LoVo (cell line): ENCODE results near the gene TSBP1.
"Not testable (repeated sequence)": the region's sequence is repeated elsewhere in the genome, so short reads cannot be mapped to it uniquely, and the experiment has no call there.

Source experiments
- DNase-seq: peaks from one replicate; pipeline ENCODE4 v3.0.0-alpha.2; 2016; ENCODE audit warnings: low spot score

Gene TSBP1

GRCh38 chr6:32375739-32376529 is 4.2 kb upstream of the TSBP1 start:
- no peak for DNase-seq

DNA sequence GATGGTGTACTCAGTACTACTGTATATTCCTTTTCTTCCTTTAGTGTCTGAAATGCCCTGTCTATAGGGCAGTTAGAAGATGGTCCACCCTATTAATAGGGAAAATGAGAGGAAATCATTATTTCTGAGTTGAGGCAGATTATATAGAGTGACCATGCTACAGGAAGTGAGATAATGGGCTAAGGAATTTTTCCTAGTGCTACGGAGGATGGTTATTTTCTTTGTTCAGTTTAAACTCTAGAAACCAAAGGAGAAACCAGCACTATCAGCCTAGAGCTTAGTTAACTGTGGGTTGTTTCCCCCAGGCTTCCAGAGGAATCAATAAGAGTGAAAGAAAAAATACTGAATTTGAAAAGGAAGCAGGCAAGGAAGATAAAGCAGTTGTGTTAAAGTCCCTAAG is 474 bp downstream of the TSBP1 start:
- no peak for DNase-seq

DNA sequence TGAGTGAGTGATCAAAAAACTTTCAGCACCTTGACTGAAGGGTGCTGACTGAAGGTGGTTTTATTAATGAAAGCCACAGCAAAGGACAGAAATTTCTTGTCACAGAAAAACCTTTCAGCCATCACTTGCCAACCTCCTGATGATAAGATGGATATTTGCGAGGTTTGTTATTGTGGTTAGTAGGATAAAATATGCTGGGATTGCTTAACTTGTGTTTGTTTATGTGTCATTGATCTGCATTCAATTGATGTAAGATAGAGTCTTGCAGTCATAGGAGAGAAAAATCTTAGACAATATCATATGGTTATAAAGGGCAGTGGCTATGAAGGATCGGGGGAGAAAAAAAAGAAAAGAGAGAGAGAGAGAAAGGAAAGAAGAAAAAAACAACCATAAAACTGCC is 1.2 kb downstream of the TSBP1 start:
- no peak for DNase-seq

GRCh38 chr6:32369660-32370059 is 2.0 kb downstream of the TSBP1 start:
- DNase-seq: no peak

DNA sequence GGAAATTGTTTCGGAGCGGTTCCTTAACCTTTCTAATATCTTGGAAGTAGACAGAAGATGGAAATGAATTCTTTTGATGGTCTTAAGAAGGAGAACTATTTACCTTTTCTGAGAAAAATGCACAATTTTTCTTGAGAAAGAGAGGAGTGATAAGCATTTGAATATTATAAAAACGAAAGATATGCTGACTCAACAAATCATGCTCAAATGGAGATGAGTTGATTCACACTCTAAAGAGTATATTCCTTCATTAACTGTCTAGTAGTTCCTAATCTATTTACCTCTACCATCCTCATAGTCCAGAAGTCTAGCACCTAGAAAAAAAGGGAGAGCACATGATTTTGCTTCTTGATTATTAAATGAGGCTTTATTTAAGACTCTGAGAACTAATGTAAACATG is 4.1 kb downstream of the TSBP1 start:
- DNase-seq: no peak

- DNase-seq: not testable (repeated sequence)
These were observed 12.5 kb downstream of the TSBP1 start for GRCh38 chr6:32359225-32359624.

DNA sequence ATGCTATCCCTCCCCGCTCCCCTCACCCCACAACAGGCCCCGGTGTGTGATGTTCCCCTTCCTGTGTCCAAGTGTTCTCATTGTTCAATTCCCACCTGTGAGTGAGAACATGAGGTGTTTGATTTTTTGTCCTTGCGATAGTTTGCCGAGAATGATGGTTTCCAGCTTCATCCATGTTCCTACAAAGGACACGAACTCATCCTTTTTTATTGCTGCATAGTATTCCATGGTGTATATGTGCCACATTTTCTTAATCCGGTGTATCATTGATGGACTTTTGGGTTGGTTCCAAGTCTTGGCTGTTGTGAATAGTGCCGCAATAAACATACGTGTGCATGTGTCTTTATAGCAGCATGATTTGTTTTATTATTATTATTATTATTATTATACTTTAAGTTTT is 13.2 kb downstream of the TSBP1 start:
- not testable (repeated sequence) for DNase-seq

DNA sequence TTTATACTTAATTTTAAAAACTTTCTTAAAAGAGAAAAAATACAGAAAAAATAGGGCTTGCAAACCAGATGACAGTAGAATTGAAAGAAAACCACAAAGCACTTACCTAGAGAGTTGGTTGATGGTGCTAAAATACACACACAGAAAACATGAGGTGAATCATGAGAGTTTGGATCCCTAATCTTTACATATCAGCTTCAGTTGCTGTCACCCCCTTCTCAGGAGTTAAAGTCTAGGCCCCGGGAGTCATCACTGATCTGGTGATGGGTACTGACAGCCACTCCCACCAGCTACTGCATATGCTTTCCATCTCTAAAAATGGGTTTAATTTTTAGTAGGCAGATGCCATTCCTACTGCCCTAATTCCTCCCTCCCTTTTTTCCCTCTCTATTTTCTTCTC is 16.7 kb downstream of the TSBP1 start:
- no peak for DNase-seq

- no peak for DNase-seq
These were observed 18.4 kb downstream of the TSBP1 start for GRCh38 chr6:32353348-32353747.

DNA sequence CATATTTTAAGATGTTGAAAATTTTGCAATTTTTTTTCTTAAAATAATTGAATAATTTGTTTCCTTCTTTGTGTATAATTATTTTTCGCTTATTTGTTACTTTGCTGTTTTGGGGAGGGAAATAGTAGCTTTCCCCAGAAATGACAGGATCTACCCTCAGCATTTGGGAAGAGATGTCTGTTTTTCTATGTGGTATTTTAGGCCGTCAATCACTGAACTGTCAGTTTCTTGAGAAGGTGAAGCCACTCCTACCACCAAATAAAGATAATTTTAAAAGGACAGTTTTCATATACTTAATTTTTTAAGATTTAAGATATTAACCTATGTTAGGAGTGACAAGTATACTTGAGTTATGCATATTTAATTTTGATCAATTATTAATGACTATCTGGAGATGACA is 31.5 kb downstream of the TSBP1 start:
- no peak for DNase-seq

- no peak for DNase-seq
These were observed 34.4 kb downstream of the TSBP1 start for GRCh38 chr6:32337186-32337805.

DNA sequence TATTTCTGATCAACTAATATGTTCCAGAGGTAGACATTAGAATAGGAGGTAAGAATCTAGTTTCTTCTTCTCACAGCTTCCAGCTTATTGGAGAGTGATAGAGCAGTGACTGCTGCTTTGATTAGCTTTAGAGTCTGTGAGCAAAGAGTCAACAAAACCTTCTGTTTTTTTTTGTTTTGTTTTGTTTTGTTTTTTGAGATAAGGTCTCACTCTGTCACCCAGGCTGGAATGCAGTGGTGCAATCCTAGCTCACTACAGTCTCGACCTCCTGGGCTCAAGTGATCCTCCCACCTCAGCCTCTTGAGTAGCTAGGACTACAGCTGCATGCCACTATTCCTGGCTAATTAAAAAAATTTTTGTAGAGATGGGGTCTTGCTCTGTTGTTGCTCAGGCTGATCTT is 39.3 kb downstream of the TSBP1 start:
- DNase-seq: no peak

DNA sequence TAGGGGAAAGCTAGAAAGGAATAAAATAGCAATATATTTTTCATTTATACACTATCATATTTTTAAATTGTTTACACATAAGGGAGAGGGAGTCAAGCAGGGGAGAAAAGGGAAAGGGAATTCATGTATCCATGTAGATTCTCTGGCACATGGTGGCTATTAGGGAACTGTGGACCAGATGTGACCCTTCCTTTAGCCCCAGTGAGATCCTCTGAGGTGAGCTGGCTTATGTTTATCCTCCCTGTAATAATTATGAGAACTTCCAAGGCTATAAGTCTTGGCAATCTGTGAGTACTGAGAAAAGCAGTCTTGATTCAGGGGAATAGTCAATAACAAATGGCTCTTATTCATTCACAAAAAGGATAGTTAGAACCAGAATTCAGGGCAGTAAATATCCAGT is 42.6 kb downstream of the TSBP1 start:
- no peak for DNase-seq

DNA sequence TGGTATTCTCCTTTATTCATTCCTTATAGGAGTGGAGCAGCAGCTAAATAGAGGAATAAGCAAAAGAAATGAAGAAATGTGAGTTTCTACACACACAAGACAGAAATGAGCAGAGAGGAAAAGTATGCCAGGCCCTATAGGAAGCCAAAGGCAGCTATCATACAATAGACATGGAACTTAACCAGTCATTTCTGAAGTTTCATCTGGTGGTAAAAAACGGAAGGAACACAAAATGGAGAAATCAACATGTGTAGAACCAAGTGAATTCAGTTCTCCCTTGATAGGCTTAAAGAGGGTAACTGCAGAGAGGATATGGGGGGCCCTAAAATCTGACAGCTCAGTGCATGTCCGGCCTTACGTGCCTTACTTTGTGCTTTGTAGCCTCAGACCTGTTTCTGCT is 44.6 kb downstream of the TSBP1 start:
- no peak for DNase-seq

DNA sequence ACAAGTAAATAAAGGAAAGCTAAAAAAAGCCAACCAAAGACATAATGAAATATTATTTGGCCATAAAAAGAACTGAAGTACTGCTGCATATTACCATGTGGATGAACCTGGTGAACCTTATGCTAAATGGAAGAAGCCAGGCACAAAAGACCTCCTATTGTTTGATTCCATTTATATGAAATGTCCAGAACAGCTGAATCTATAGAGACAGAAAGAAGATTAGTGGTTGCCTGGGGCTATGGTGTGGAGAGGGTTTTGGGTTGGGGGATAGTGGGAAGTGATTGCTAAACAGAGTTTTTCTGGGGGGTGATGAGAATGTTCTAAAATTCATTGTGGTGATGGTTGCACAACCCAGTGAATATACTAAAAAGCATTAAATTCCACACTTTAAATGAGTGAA is 53.2 kb downstream of the TSBP1 start:
- DNase-seq: no peak

DNA sequence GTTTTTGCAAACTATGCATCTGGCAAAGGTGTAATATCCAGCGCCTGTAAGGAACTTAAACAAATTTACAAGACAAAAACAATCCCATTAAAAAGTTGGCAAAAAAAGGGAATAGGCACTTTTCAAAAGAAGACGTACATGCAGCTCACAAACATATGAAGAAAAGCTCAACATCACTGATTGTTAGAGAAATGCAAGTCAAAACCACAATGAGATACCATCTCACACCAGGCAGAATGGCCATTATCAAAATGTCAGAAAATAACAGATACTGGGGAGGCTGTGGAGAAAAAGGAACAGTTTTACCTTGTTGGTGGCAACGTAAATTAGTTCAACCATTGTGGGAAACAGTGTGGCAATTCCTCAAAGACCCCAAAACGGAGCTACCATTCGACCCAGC is 54.2 kb downstream of the TSBP1 start:
- no peak for DNase-seq

GRCh38 chr6:32313964-32314363 is 57.7 kb downstream of the TSBP1 start:
- no peak for DNase-seq

- no peak for DNase-seq
These were observed 72.9 kb downstream of the TSBP1 start for GRCh38 chr6:32298632-32299336.

DNA sequence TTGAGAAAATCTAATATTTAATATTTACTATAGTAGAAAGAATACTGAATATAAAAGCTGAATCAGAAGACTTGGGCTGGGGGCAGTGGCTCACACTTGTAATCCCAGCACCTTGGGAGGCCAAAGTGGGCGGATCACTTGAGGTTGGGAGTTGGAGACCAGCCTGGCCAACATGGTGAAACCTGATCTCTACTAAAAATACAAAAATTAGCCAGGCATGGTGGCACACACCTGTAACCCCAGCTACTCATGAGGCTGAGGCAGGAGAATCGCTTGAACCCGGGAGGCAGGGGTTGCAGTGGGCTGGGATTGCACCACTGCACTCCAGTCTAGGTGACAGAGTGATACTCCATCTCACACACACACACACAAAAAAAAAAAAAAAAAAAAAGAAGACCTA is 76.7 kb downstream of the TSBP1 start:
- DNase-seq: not testable (repeated sequence)

DNA sequence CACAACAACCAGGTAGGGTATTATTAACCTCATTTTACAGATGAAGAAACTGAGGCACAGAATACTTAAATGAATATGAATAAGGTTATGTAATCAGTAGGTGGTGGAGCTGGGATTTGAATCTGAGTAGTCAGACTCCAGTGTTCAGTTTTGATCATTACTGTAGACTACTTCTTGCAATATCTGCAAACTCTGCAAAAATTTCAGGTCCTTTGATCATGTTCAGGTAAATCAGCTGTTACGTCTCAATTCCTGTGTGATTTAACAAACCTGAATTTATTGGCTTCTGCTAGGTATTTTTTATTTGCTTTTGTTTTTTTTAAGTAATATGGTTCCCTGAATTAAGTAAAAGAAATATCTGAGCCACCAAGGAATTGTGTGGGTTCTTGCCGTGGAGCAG is 77.1 kb downstream of the TSBP1 start:
- no peak for DNase-seq

DNA sequence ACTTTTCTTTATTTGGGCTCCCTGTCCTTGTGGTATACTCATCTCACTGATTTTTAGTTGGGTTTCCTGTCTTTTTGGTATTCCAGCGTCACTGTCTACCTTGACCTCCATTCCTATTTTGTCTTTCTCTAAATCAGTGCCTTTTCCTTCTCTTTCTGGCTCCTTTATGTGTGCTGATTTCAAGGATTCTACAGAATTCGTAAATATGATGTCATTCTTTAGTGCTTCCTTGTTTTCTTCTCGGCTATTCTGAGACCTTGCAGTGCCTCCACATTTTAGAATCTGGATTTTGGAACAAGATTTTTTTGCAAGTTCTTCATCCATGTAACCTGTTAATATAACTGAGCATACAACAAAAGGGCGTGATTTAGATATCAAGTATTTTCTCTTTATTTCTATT is 78.0 kb downstream of the TSBP1 start:
- no peak for DNase-seq

DNA sequence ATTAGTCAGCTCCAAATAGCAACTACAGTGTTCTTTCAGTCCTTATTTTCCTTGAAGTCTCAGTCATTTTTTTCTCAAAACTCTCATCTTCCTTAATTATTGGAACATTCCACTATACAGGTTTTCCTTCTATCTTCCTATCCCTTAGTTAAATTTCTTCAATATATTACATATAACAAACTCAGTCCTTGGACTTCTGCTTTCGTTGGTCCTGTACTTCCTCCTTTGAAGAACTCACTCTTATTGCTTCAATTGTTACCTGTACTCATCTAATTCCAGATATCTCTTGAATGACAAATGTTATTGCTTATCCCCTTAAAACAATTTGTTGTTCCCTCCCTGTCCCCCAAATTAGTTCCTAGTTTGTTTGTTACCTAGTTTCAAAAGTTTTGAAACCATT is 80.2 kb downstream of the TSBP1 start:
- DNase-seq: no peak

DNA sequence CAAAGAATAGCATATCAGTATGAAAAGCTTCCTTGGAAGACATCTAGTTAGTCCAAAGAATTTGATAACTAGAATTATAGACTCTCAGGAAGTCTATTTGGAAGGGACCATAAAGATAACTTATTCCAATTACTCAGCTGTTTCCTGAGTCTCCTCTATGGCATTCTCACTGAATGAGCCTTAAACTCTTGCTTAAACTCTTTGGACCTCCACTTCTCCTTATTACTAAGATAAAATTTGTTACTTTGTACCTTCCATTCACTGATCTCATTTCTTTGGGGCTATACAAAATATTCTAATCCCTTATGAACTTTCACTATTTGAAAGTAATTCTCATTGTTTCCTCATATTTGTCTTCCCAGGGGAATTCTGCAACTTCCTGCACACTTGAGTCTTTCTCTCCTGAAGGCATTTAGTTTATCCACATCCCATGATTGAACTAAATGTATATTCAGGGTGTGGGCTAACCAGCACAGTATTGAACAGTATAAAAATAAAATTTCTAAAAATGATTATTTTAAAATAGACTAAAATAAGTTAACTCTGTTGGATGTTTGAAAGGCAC is 80.7 kb downstream of the TSBP1 start:
- DNase-seq: no peak
